SU-DHL-6 (cell line): ENCODE data around the gene VILL.

Source experiments
- H2AFZ ChIP-seq: fragments of 200-600 bp; sonication (generic); 2 replicates; pipeline ENCODE4 v1.6.1; 2014; ENCODE audit warnings: low read depth, mild to moderate bottlenecking, moderate library complexity, mixed read lengths, antibody characterized with exemption, low read length; ENCODE audit not compliant: severe bottlenecking
- H3F3A ChIP-seq: fragments of 200-600 bp; shearing (Covaris generic); 2 replicates; pipeline ENCODE4 v1.6.0; 2016; ENCODE audit warnings: antibody characterized with exemption, mild to moderate bottlenecking; ENCODE audit not compliant: insufficient read depth
- H3K27ac ChIP-seq: fragments of 200-600 bp; sonication (generic); 2 replicates; pipeline ENCODE4 v1.5.1; 2016; ENCODE audit warnings: low read depth, mild to moderate bottlenecking, low read length, moderate library complexity, mixed read lengths
- H3K27me3 ChIP-seq: fragments of 200-600 bp; sonication (generic), shearing (Covaris generic); 2 replicates; pipeline ENCODE4 v1.6.0; 2014; ENCODE audit warnings: mild to moderate bottlenecking, low read length
- H3K36me3 ChIP-seq: fragments of 200-600 bp; sonication (generic); 2 replicates; pipeline ENCODE4 v1.6.1; 2014; ENCODE audit warnings: mild to moderate bottlenecking, low read length, mixed read lengths
- H3K4me2 ChIP-seq: fragments of 300-600, 200-600 bp; shearing (Covaris generic), sonication (generic); 2 replicates; pipeline ENCODE4 v1.6.0; 2014; ENCODE audit warnings: low read length, low read depth, mild to moderate bottlenecking; ENCODE audit not compliant: poor library complexity, severe bottlenecking
- H3K4me3 ChIP-seq: fragments of 200-600 bp; sonication (generic); 2 replicates; pipeline ENCODE4 v1.5.1; 2014; ENCODE audit warnings: antibody characterized with exemption, low read length, mild to moderate bottlenecking, mixed read lengths; ENCODE audit not compliant: insufficient read depth, poor library complexity, severe bottlenecking
- H3K79me2 ChIP-seq: fragments of 200-600 bp; sonication (generic); 2 replicates; pipeline ENCODE4 v1.6.1; 2014; ENCODE audit warnings: mild to moderate bottlenecking, low read length, moderate library complexity; ENCODE audit not compliant: insufficient read depth
- H3K9ac ChIP-seq: fragments of 200-600 bp; sonication (generic); 2 replicates; pipeline ENCODE4 v1.7.0; 2014; ENCODE audit warnings: mild to moderate bottlenecking, low read length
- H3K9me2 ChIP-seq: fragments of 200-600 bp; sonication (generic); replicated peaks from 2 replicates; pipeline ENCODE4 v1.6.1; 2014; ENCODE audit warnings: low read length; ENCODE audit not compliant: insufficient read depth
- H3K9me3 ChIP-seq: fragments of 200-600 bp; sonication (generic); 2 replicates; pipeline ENCODE4 v1.6.1; 2014; ENCODE audit warnings: low read length, mixed read lengths; ENCODE audit not compliant: insufficient read depth
- H4K20me1 ChIP-seq: fragments of 200-600 bp; sonication (generic); 2 replicates; pipeline ENCODE4 v1.6.1; 2014; ENCODE audit warnings: low read depth, mild to moderate bottlenecking, antibody characterized with exemption, low read length, moderate library complexity, mixed read lengths
- EZH2phosphoT487 ChIP-seq: fragments of 200-600 bp; sonication (generic), shearing (Covaris generic); conservative IDR thresholded peaks from 2 replicates; pipeline ENCODE4 v1.6.1; 2018; ENCODE audit warnings: mild to moderate bottlenecking, antibody characterized with exemption, low read length, moderate library complexity, mixed read lengths
- TF ChIP-seq, protein P1 (sequence below): fragments of 200-600 bp; sonication (generic); IDR thresholded peaks from one replicate; pipeline ENCODE4 v1.5.1; 2017; ENCODE audit warnings: antibody characterized with exemption, mild to moderate bottlenecking, low read length, moderate library complexity; ENCODE audit not compliant: insufficient read depth, poor library complexity, severe bottlenecking

VILL gene

DNA sequence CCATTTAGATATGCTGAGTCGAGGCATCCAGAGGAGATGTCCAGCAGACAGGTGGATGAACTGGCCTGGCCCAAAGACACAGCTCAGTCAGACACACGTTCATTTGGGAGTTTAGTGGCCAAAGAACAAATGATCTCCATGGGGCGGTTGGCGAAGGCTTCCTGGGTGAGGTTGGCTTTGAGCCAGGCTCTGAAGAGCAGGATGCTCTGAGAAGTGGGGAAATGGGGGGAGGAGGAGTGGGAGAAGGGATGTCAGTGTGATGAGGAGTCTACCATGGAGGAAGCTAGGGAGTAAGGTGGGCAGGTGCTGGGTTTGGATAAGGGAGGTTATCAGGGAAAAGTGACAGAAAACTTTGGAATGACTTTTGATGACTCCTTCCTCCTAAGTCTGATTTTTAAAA is 47.5 kb upstream of the VILL start:
- Histone ChIP-seq H3K36me3 (no peaks in the 10 kb centered on the region), H3K9me2 (no peaks in the 10 kb centered on the region), H3K4me3 (no peak overlapping the region), H2AFZ (no peak overlapping the region), H3K27ac (no peak overlapping the region), H3K9ac (no peak overlapping the region), H3K9me3 (no peaks in the 10 kb centered on the region), H4K20me1 (no peaks in the 10 kb centered on the region), H3K27me3 (no peaks in the 10 kb centered on the region), H3F3A (no peaks in the 10 kb centered on the region), H3K79me2 (no peaks in the 10 kb centered on the region), H3K4me2 (no peak overlapping the region)
- TF ChIP-seq, protein P1, sequence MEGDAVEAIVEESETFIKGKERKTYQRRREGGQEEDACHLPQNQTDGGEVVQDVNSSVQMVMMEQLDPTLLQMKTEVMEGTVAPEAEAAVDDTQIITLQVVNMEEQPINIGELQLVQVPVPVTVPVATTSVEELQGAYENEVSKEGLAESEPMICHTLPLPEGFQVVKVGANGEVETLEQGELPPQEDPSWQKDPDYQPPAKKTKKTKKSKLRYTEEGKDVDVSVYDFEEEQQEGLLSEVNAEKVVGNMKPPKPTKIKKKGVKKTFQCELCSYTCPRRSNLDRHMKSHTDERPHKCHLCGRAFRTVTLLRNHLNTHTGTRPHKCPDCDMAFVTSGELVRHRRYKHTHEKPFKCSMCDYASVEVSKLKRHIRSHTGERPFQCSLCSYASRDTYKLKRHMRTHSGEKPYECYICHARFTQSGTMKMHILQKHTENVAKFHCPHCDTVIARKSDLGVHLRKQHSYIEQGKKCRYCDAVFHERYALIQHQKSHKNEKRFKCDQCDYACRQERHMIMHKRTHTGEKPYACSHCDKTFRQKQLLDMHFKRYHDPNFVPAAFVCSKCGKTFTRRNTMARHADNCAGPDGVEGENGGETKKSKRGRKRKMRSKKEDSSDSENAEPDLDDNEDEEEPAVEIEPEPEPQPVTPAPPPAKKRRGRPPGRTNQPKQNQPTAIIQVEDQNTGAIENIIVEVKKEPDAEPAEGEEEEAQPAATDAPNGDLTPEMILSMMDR, result no peak
- no peak for TF ChIP-seq EZH2phosphoT487

- Histone ChIP-seq H3K27ac (no peak overlapping the region), H3K9me2 (no peaks in the 10 kb centered on the region), H3K36me3 (no peaks in the 10 kb centered on the region), H3K79me2 (no peaks in the 10 kb centered on the region), H3K27me3 (no peaks in the 10 kb centered on the region), H3K9me3 (no peaks in the 10 kb centered on the region), H3K4me3 (no peak overlapping the region), H4K20me1 (no peaks in the 10 kb centered on the region), H2AFZ (no peak overlapping the region), H3K9ac (no peak overlapping the region), H3K4me2 (no peak overlapping the region), H3F3A (no peaks in the 10 kb centered on the region)
- no peak for TF ChIP-seq EZH2phosphoT487
- TF ChIP-seq, protein P1, result no peak
Observed at GRCh38 chr3:37943631-37944314, 46.8 kb upstream of the VILL start.

DNA sequence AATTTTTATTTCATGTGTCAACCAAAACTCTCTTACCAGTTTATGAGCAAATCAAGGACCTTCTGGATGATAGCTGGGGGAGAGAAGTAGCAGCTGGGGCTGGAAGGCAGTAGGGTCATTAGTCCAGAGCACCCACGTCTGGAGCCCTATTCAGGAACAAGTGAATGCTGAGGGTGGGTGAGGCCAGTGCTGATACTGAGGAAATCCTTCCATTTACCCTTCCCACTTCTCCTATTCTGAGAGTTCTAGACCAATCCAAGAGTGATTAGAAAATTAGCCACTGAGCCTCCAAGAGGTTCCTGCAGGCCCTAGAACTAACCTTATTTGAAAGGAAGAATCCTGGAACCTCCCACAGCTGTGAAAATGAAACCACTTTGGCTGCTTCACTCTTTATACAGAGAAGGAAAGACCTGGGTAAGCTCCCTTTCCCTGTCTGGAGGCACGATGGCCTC is 46.2 kb upstream of the VILL start:
- Histone ChIP-seq H4K20me1 (no peaks in the 10 kb centered on the region), H3K36me3 (no peaks in the 10 kb centered on the region), H3K9me2 (no peaks in the 10 kb centered on the region), H3K4me3 (no peak overlapping the region), H3K9me3 (no peaks in the 10 kb centered on the region), H3K9ac (no peak overlapping the region), H3K27me3 (no peaks in the 10 kb centered on the region), H3F3A (no peaks in the 10 kb centered on the region), H3K27ac (no peak overlapping the region), H2AFZ (no peak overlapping the region), H3K79me2 (no peaks in the 10 kb centered on the region), H3K4me2 (no peak overlapping the region)
- no peak for TF ChIP-seq EZH2phosphoT487
- TF ChIP-seq, protein P1, result no peak
